H1 (cell line): ENCODE data around the gene ARHGEF5. TPM values are rescaled to one million over a fixed set of nuclear protein-coding genes. Genes with fewer than 3 reads are reported as not detected.
"Not testable (repeated sequence)": the region's sequence is repeated elsewhere in the genome, so short reads cannot be mapped to it uniquely, and the experiment has no call there.

Experiments
- CTCF ChIA-PET: fragments of 300-600 bp; sonication (Branson Sonifier 250); formaldehyde crosslinking; loops from one replicate; lab custom pipeline; 2021; ENCODE audit not compliant: partially characterized antibody; lab: Charles Lee
- POLR2A ChIA-PET: fragments of 300-600 bp; sonication (Branson Sonifier 250); formaldehyde crosslinking; loops from one replicate; lab custom pipeline; 2021; ENCODE audit warnings: inconsistent platforms; ENCODE audit not compliant: partially characterized antibody; lab: Charles Lee
- DNase-seq, 2 experiments: peaks; one replicate each; pipeline versions ENCODE4 v3.0.0 to v3.0.0-alpha.2; 2010 to 2022; ENCODE audit warnings: low spot score in 2 of 2, low read depth in 1 of 2, mixed read lengths in 1 of 2
- FAIRE-seq: peaks from 2 replicates; lab custom pipeline; 2011; peaks lifted over from hg19 to GRCh38; lab: Jason Lieb, UNC
- H2AFZ ChIP-seq: 2 replicates; pipeline ENCODE4 v1.8.1; 2012; ENCODE audit warnings: low read length, inconsistent platforms
- H2AK5ac ChIP-seq: 2 replicates; pipeline ENCODE4 v1.6.1; 2013; ENCODE audit warnings: low read depth, low read length
- H2BK120ac ChIP-seq: replicated peaks from 2 replicates; pipeline ENCODE3; 2013; ENCODE audit warnings: low read depth, low read length, inconsistent platforms
- H2BK12ac ChIP-seq: 2 replicates; pipeline ENCODE4 v1.6.1; 2013; ENCODE audit warnings: low read depth, low read length
- H2BK15ac ChIP-seq: 2 replicates; pipeline ENCODE4 v1.6.1; 2013; ENCODE audit warnings: low read length
- H2BK20ac ChIP-seq: 2 replicates; pipeline ENCODE4 v1.6.1; 2013; ENCODE audit warnings: low read length
- H2BK5ac ChIP-seq: 2 replicates; pipeline ENCODE4 v1.6.1; 2013; ENCODE audit warnings: low read depth, low read length
- H3K14ac ChIP-seq: 2 replicates; pipeline ENCODE4 v1.6.1; 2013; ENCODE audit warnings: inconsistent platforms; ENCODE audit not compliant: insufficient read length
- H3K18ac ChIP-seq: 2 replicates; pipeline ENCODE4 v1.6.1; 2013; ENCODE audit warnings: low read length; ENCODE audit errors: extremely low read depth
- H3K23ac ChIP-seq: 2 replicates; pipeline ENCODE4 v1.6.1; 2013; ENCODE audit warnings: inconsistent platforms; ENCODE audit not compliant: insufficient read length
- H3K23me2 ChIP-seq: 2 replicates; pipeline ENCODE4 v1.6.1; 2013; ENCODE audit warnings: low read depth, low read length
- H3K27ac ChIP-seq: 2 replicates; pipeline ENCODE4 v1.6.1; 2011; ENCODE audit warnings: low read depth, low read length, inconsistent platforms
- H3K27me3 ChIP-seq, 4 experiments: replicated peaks in 1 of 4; 1 replicate in 1 of 4; 2 replicates in 3 of 4; pipeline versions ENCODE4 v1.6.1 to v1.8.1; 2011 to 2013; ENCODE audit warnings: low read length in 3 of 4, mild to moderate bottlenecking in 3 of 4, inconsistent platforms in 2 of 4, mixed read lengths in 2 of 4, moderate library complexity in 1 of 4; ENCODE audit not compliant: control insufficient read depth in 3 of 4, insufficient read depth in 3 of 4; ENCODE audit errors: extremely low read depth in 1 of 4
- H3K36me3 ChIP-seq, 4 experiments: 2 replicates each; pipeline versions ENCODE4 v1.6.1 to v1.8.1; 2011 to 2013; ENCODE audit warnings: mild to moderate bottlenecking in 4 of 4, low read length in 3 of 4, moderate library complexity in 2 of 4, control low read depth in 1 of 4, inconsistent platforms in 1 of 4; ENCODE audit not compliant: insufficient read depth in 4 of 4, control insufficient read depth in 2 of 4
- H3K4ac ChIP-seq: replicated peaks from 2 replicates; pipeline ENCODE3; 2013; ENCODE audit warnings: low read length, low read depth, mixed read lengths, inconsistent platforms; ENCODE audit not compliant: insufficient read length
- H3K4me1 ChIP-seq, 4 experiments: replicated peaks in 1 of 4; 1 replicate in 1 of 4; 2 replicates in 3 of 4; pipeline versions ENCODE4 v1.6.1 to v1.8.1; 2011 to 2013; ENCODE audit warnings: low read length in 3 of 4, inconsistent platforms in 2 of 4, mixed read lengths in 1 of 4; ENCODE audit not compliant: insufficient read depth in 4 of 4, control insufficient read depth in 3 of 4
- H3K4me2 ChIP-seq, 2 experiments: 2 replicates each; pipeline versions ENCODE4 v1.6.1 to v1.8.1; 2011 to 2013; ENCODE audit warnings: low read depth in 2 of 2, low read length in 2 of 2, control low read depth in 1 of 2, inconsistent platforms in 1 of 2, mild to moderate bottlenecking in 1 of 2; ENCODE audit not compliant: insufficient read depth in 1 of 2
- H3K4me3 ChIP-seq, 4 experiments: fragments of 200-600, 300-600 bp in 1 of 4; sonication (generic), shearing (Covaris generic), sonication (Bioruptor Twin) in 1 of 4; 2 replicates each; pipeline versions ENCODE4 v1.5.1 to v1.8.1; 2011 to 2016; ENCODE audit warnings: low read length in 4 of 4, low read depth in 3 of 4, control low read depth in 2 of 4, inconsistent platforms in 2 of 4, mild to moderate bottlenecking in 2 of 4, mixed read lengths in 1 of 4, moderate library complexity in 1 of 4; ENCODE audit not compliant: insufficient read depth in 2 of 4; ENCODE audit errors: extremely low read depth in 1 of 4
- H3K56ac ChIP-seq: replicated peaks from 2 replicates; pipeline ENCODE3; 2013; ENCODE audit warnings: low read depth, mild to moderate bottlenecking, mixed read lengths, low read length, inconsistent platforms; ENCODE audit not compliant: insufficient read length
- H3K79me1 ChIP-seq: 2 replicates; pipeline ENCODE4 v1.6.1; 2013; ENCODE audit warnings: low read depth, low read length, control low read depth
- H3K79me2 ChIP-seq, 2 experiments: 2 replicates each; pipeline versions ENCODE4 v1.6.1 to v1.8.1; 2012 to 2013; ENCODE audit warnings: low read length in 2 of 2, mild to moderate bottlenecking in 2 of 2, inconsistent platforms in 1 of 2; ENCODE audit not compliant: insufficient read depth in 2 of 2, control insufficient read depth in 1 of 2
- H3K9ac ChIP-seq, 4 experiments: replicated peaks in 1 of 4; 1 replicate in 1 of 4; 2 replicates in 3 of 4; pipeline versions ENCODE4 v1.6.1 to v1.8.1; 2011 to 2013; ENCODE audit warnings: low read depth in 3 of 4, low read length in 3 of 4, control low read depth in 2 of 4, mild to moderate bottlenecking in 2 of 4, moderate library complexity in 2 of 4, inconsistent platforms in 1 of 4; ENCODE audit errors: extremely low read depth in 1 of 4
- H3K9me3 ChIP-seq, 2 experiments: 2 replicates each; pipeline versions ENCODE4 v1.6.1 to v1.8.1; 2012 to 2013; ENCODE audit warnings: mild to moderate bottlenecking in 2 of 2, moderate library complexity in 2 of 2, control low read depth in 1 of 2, inconsistent platforms in 1 of 2, low read depth in 1 of 2, low read length in 1 of 2, mixed read lengths in 1 of 2; ENCODE audit not compliant: insufficient read depth in 2 of 2
- H4K20me1 ChIP-seq, 2 experiments: replicated peaks in 1 of 2; 2 replicates each; pipeline versions ENCODE3 to v1.8.1; 2011 to 2013; ENCODE audit warnings: inconsistent platforms in 2 of 2, low read length in 2 of 2, mild to moderate bottlenecking in 1 of 2; ENCODE audit not compliant: insufficient read depth in 2 of 2, control insufficient read depth in 1 of 2
- H4K5ac ChIP-seq: 2 replicates; pipeline ENCODE4 v1.6.1; 2013; ENCODE audit warnings: low read length, low read depth, mixed read lengths, inconsistent platforms; ENCODE audit not compliant: insufficient read length
- H4K8ac ChIP-seq: 2 replicates; pipeline ENCODE4 v1.8.0; 2013; ENCODE audit warnings: mild to moderate bottlenecking, moderate library complexity, low read length, inconsistent platforms; ENCODE audit not compliant: insufficient read depth; ENCODE audit errors: extremely low read depth
- H4K91ac ChIP-seq: replicated peaks from 2 replicates; pipeline ENCODE3; 2013; ENCODE audit warnings: low read length, mixed read lengths, inconsistent platforms; ENCODE audit not compliant: insufficient read length
- WGBS, 2 experiments: shearing (Covaris generic) in 1 of 2; methylation state at CpG; one replicate each; pipeline versions ENCODE4 v1.1.6 to v1.1.7; 2013 to 2015; ENCODE audit warnings: low lambda C conversion rate in 2 of 2, mixed read lengths in 2 of 2, inconsistent platforms in 1 of 2, low coverage in 1 of 2, missing lambda C conversion rate in 1 of 2; ENCODE audit not compliant: insufficient replicate concordance in 2 of 2, insufficient coverage in 1 of 2, insufficient read length in 1 of 2; ENCODE audit errors: extremely low coverage in 1 of 2, missing lambda C conversion rate in 1 of 2; 5-methylcytosine and 5-hydroxymethylcytosine counted together
- polyA plus RNA-seq, 7 experiments: library from polyadenylated mRNA; depleted of rRNA in 3 of 7; stranded (reverse) in 5 of 7; unstranded in 2 of 7; fragments of >200 nt in 5 of 7; fragments of 200-250 nt in 2 of 7; gene quantifications; 1 replicate in 5 of 7; 2 replicates in 1 of 7; 4 replicates in 1 of 7; pipeline versions ENCODE4 v1.2.1 to v1.2.3, GENCODE V29; 2011 to 2013; ENCODE audit warnings: missing spikeins in 2 of 7, mixed read lengths in 2 of 7
- total RNA-seq: library from RNA; stranded (reverse); fragmentation: NEBNext Ultra II Directional; extraction: Animal tissue kit (Norgen Biotek cat#: 25700); gene quantifications from 2 replicates; pipeline ENCODE4 v1.2.1, GENCODE V29; 2021

The ARHGEF5 gene
- total and polyA plus RNA-seq, 2 of the 8 experiments (the other 6 are each of a cell fraction or from before 2014, with no cell fraction given), result 12.8 to 34.6 TPM

DNA sequence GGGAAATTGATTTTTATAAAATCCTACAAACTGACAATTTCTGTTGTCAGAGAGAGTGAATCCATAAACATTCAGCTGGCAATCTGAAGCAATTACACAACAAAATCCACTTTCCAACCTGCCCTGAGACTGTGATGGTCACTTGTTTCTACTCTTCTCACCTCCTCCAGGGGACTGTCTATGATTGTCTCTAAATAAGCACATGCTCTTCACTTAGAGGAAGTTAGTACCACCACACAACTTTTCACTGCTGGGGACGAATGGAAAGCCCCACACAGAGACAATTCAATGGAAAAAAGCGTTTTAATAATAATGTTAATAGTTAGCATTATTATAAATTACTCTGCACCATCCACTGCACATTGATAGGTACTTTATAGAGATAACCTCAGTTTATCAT, 35.7 kb upstream of the ARHGEF5 start:
- H4K91ac ChIP-seq, H2BK120ac ChIP-seq, H3K79me2 ChIP-seq, FAIRE-seq, H3K27ac ChIP-seq, H3K23ac ChIP-seq, H3K9ac ChIP-seq, H3K27me3 ChIP-seq, H2AFZ ChIP-seq, DNase-seq, POLR2A ChIA-PET, H3K23me2 ChIP-seq, H2BK20ac ChIP-seq, H3K56ac ChIP-seq, H4K8ac ChIP-seq, H2AK5ac ChIP-seq, H3K79me1 ChIP-seq, H4K20me1 ChIP-seq, H2BK12ac ChIP-seq, H3K4me2 ChIP-seq, H3K36me3 ChIP-seq, H3K14ac ChIP-seq, H3K18ac ChIP-seq, H3K4me1 ChIP-seq, CTCF ChIA-PET, H3K4ac ChIP-seq, H2BK15ac ChIP-seq, H4K5ac ChIP-seq, H3K4me3 ChIP-seq, H2BK5ac ChIP-seq, H3K9me3 ChIP-seq: not testable (repeated sequence)
- no CpG with 5 or more reads among the region's 2 CpGs for WGBS, 2 experiments

- H2AK5ac ChIP-seq, H4K20me1 ChIP-seq, H3K14ac ChIP-seq, H2AFZ ChIP-seq, DNase-seq, H3K27me3 ChIP-seq, H3K9ac ChIP-seq, H3K23me2 ChIP-seq, H3K36me3 ChIP-seq, H3K18ac ChIP-seq, H4K91ac ChIP-seq, H2BK15ac ChIP-seq, FAIRE-seq, H2BK5ac ChIP-seq, H3K79me1 ChIP-seq, H4K8ac ChIP-seq, H2BK12ac ChIP-seq, H2BK120ac ChIP-seq, H3K27ac ChIP-seq, H3K9me3 ChIP-seq, CTCF ChIA-PET, H2BK20ac ChIP-seq, H4K5ac ChIP-seq, H3K4me2 ChIP-seq, H3K4me3 ChIP-seq, H3K4me1 ChIP-seq, H3K56ac ChIP-seq, H3K79me2 ChIP-seq, H3K4ac ChIP-seq, POLR2A ChIA-PET, H3K23ac ChIP-seq: not testable (repeated sequence)
- WGBS, 2 experiments, result 100% methylated on average over 1 of the region's 3 CpGs; no CpG with 5 or more reads in 1 of the 2 experiments
Observed at GRCh38 chr7:144321677-144322206, 33.5 kb upstream of the ARHGEF5 start.
